Erythroblast (primary cell): ENCODE measurements around the gene FAM83E.

Experiments used
- GATA1 ChIP-seq: IDR thresholded peaks from 2 replicates; pipeline ENCODE4 v1.6.1; 2011; ENCODE audit warnings: low read depth, mild to moderate bottlenecking, control low read depth, low read length, moderate library complexity
- POLR2A ChIP-seq: IDR thresholded peaks from 2 replicates; pipeline ENCODE4 v1.6.1; 2011; ENCODE audit warnings: mild to moderate bottlenecking, low read length

DNA sequence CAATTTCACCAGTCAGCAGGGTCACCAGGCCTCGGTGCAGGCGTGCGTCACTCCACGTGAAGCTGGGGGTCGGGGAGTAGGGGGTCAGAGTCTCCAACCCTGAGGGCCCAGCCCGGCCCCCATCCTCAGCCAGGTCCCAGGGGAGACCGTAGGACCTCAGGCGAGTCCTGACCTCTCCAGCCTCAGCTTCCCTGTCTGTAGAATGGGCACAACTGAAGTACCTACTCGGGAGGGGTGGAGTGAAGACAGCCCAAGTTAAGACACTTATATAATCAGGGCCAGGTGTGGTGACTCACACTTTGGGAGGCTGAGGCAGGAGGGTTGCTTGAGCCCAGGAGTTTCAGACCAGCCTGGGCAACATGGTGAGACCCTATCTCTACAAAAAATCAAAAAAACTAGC is 11.0 kb downstream of the FAM83E start:
- TF ChIP-seq POLR2A (no peak), GATA1 (no peak)
